GM21360 (cell line): ENCODE data around the gene DENND1B.
"Not testable (repeated sequence)": the region's sequence is repeated elsewhere in the genome, so short reads cannot be mapped to it uniquely, and the experiment has no call there.

ENCODE experiments used
- ATAC-seq: cut with Tn5 transposase; IDR thresholded peaks from one replicate; pipeline ENCODE4 v1.9.1; 2021; ENCODE audit warnings: mild to moderate bottlenecking, moderate library complexity; ENCODE audit not compliant: unreplicated experiment

The DENND1B gene

DNA sequence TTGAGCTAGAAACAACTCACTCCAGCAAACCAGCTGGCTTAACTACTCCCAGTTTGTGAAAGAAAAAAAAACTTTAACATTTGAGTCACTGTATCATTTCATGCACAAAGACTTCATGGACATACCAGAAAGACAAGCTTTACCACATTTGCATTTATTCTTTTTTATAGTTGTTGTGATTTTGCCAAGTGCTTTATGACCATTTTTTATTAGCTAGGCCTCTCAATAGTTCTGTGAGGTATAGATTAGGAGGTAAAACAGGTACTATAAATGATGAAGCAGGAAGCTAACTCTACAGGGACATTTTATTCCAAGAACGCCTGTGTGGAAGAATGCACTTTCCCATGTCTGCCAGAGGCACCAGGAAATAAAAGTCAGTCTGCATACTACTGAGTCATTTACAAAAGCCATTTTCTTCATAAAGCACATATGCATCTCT lies 8.2 kb upstream of the DENND1B start:
- ATAC-seq, result no peak

GRCh38 chr1:197782722-197783360 lies 7.6 kb upstream of the DENND1B start:
- no peak for ATAC-seq

DNA sequence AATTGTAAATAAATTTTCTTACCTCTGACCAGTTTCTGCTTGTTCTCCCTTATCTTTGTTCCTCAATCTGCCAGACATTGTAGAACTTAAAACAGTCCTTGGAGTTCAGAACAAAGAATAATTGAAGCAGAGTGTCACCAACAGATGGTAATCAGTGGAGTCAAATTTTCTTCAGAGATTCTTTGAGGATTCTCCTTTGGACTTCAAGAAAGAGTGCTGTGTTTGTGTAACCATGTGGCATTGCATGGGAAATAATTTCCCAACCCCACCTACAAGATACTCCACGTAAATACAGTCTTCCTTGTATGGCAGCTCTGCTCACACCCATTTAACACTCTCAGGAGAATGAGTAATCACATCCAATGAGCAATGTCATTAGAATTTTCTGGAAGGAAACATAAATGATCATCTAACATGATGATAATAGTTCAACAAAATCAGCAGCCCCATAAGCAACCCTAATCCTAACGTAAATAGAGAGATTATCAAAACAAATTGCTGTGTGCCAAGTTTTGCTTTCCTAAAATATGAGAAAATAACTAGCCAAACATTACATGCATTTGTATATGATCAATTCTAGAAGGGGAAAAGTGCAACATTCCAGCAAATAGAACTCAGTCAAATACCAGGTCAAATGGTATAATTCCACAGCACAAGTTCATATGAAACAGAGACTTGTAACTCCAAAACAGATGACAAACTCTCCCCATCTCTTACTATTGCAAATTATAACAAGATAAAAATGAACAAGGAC lies 6.9 kb upstream of the DENND1B start:
- no peak for ATAC-seq

DNA sequence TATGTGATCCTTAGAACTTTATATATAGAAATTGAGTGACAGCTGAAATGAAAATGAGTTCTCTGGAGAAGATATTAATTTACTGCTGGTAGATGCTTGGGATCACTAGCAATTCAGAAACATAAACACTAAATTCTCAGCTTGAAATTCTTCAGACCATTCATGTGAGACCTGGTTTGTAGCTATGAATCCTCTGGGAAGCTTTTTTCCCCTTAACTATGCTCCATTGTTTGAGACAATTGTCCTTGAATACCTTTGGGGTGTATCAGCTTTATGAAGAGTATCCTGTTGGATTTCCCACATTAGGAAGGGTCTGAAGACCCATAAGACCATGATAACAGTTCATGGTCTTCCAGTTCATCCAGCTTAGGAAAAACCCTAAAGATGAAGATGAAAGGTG lies 4.6 kb upstream of the DENND1B start:
- no peak for ATAC-seq

DNA sequence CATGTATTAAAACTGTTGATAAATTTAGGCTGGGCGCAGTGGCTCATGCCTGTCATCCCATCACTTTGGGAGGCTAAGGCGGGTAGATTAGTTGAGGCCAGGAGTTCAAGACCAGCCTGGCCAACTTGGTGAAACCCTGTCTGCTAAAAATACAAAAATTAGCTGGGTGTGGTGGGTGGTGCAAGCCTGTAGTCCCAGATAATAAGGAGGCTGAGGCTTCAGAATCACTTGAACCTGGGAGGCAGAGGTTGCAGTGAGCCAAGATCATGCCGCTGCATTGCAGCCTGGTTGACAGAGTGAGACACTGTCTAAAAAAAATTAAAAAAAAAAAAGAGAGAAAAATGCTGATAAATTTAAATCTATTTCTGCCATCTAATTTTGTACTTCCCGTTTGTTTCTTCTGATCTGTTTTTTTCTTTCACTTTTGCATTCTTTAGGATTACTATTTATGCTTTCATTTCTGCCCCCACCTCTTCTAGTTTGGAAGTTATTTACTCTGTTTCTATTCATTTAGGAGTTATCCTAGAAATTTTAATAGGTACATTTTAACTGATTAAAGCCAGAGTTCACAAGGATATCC lies 3.2 kb upstream of the DENND1B start:
- no peak for ATAC-seq

DNA sequence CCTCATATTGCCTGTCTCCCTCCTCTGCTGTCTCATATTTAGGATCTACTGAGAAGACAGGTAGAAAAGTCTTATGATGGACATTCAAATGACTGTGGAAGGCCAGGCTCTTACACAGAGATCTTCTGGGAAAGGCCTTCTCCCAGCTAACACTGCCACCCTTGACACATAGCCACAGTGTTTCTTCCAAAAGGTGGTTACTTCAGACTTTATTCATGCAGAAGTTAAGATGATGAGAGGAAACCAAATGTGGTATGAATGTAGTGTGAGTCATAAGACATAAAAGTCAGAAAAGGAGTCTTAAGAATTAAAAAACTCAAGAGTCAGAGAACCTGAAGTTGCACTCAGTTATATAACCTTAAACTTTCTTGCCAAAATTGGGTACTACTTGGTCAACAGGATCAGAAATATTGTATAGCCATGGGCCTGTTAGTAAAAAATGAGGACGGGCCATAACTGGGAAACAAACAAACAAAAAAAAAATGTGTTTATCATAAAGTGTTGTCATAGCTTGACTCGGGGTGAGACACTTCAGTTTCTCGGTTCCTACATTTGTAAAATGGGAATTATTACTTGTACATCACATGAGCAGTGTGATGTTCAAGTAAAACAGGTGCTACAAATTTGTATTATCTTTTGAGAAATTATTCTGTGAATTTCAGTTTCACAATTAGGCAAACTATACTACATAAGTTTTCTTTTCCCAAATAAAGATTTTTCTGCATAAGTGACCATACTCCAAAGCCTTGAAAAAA lies 1.2 kb upstream of the DENND1B start:
- peak; percentile 47 for ATAC-seq

DNA sequence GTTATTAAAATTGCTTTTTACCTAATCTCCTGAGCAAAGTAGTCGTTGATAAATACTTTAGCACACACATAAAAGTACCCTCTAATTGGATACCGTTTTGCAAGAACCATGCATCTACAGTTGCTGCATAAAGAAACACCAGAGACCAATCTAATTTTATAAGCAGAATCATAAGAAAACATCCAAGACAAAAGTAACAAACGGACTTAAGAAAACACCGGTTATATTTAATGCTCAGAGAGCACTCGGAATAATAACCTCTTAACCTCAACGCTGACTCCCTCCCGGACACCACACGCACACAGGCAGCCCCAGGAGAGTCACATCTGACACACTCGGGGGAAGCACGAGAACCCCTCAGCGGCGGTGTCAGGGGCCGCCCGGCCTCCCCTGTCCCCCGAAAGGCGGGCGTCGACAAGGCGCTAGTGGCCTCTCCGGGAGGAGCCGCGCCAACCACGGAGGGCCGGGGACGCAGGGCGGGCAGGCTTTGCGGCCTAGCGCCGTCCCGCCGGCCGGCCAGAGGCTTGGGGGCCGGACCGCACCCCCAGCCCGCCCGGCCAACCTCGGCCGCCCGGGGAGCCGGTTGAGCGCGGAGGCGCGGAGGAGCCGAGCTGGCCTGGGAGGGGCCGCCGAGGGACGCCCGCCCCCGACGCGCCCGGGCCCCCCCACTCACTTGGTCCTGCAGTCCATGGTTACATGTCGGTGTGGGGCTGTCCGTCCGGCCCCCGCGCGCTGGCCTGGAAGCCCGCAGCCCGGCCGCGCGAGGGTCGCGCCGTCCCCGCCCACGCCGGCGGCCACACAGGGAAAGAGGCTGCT lies 606 bp downstream of the DENND1B start:
- peak; percentile 24 for ATAC-seq

DNA sequence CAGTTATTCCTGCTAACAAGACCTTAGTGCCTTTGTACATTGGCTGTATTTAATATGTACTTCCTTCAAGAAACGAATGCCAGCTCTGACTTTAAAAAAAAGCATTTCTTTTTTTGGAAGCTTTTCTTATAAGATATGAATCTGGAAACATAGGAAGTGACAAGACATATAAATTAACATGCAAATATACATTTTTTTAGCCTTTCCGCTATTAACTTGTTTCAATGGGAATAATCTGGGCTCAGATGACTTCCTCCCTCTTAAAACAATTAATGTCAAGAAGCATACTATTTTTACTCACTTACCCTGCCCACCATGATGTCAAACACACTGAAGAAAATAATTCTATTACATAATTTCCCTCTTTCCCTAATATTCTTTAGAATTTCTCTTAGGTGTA lies 1.4 kb downstream of the DENND1B start:
- no peak for ATAC-seq

- ATAC-seq, result no peak
Observed at GRCh38 chr1:197771904-197772556, 3.2 kb downstream of the DENND1B start.

DNA sequence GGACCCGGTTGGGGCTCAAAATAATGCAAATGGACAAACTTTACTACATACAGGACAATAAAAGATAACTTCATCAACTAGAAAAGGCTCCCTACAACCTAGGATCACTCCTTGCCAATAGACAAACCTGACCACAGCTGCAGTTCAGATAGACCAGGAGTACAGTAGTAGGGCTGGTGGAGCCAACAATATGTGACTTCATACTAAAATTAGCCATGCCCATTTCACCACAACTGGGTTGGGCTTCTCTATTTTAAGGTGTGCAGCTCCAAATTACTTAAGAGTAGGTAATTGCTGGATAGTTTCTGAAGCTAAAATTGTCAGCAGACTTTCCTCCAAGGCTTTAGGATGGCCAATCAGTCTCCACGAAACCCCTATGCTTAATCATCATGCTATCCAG lies 3.9 kb downstream of the DENND1B start:
- ATAC-seq, result no peak

GRCh38 chr1:197770243-197770642 lies 5.0 kb downstream of the DENND1B start:
- no peak for ATAC-seq

GRCh38 chr1:197769287-197769686 lies 6.0 kb downstream of the DENND1B start:
- ATAC-seq, result no peak

GRCh38 chr1:197768014-197768805 lies 7.1 kb downstream of the DENND1B start:
- ATAC-seq, result no peak

DNA sequence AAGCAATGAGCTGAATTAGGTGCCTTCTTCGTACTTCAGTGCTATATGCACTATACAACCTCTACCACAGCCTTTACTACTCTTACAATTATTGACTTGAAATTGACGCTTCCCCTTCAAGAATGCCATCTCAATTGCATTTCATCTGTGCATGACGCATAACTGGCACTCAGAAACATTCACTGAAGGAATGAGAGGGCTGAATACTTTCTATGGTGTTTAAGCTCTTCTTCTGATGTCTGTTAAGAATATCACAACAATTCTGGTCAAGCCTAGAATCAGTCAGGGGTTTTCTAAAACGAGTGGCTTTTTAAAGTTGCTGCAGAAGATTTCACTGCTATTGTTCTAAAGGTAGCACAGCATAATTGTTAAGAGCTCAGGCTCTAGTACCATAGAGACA lies 11.5 kb downstream of the DENND1B start:
- ATAC-seq, result no peak

GRCh38 chr1:197763307-197763706 lies 12.0 kb downstream of the DENND1B start:
- ATAC-seq, result no peak

- ATAC-seq, result peak; percentile 84
Observed at GRCh38 chr1:197761654-197762053, 13.6 kb downstream of the DENND1B start.

DNA sequence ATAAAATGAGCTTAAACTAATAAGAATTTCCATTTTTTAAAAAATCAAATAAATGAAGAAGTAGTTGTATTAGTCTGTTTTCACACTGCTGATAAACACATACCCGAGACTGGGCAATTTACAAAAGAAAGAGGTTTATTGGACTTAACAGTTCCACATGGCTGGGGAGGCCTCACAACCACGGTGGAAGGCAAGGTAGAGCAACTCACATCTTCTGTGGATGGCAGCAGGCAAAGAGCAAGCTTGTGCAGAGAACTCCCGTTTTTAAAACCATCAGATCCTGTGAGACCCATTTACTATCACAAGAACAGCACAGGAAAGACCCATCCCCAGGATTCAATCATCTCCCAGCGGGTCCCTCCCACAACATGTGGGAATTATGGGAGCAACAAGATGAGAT lies 19.7 kb downstream of the DENND1B start:
- ATAC-seq, result not testable (repeated sequence)

DNA sequence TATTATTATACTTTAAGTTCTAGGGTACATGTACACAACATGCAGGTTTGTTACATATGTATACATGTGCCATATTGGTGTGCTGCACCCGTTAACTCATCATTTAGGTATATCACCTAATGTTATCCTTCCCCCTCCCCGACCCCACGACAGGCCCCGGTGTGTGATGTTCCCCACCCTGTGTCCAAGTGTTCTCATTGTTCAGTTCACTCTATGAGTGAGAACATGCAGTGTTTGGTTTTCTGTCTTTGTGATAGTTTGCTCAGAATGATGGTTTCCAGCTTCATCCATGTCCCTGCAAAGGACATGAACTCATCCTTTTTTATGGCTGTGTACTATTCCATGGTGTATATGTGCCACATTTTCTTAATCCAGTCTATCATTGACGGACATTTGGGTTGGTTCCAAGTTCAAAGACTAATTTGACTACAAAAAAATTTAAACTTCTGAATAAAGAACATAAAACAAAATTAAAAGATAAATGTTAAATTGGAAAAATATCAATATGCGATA lies 22.6 kb downstream of the DENND1B start:
- not testable (repeated sequence) for ATAC-seq

GRCh38 chr1:197750366-197750765 lies 24.9 kb downstream of the DENND1B start:
- no peak for ATAC-seq
